ENCODE measurements around the gene A4GALT. TPM values are rescaled to one million over a fixed set of nuclear protein-coding genes. Genes with fewer than 3 reads are reported as not detected.
A peak's percentile ranks its signal among the peaks of the same experiment; 100 is the strongest.
"Not testable (repeated sequence)": the region's sequence is repeated elsewhere in the genome, so short reads cannot be mapped to it uniquely, and the experiment has no call there.

A4GALT gene
- total and polyA plus RNA-seq, 2 donors from 2014 or later: 76.2 to 186 TPM

GRCh38 chr22:42678894-42679293 lies 41.8 kb downstream of the A4GALT start:
- intact Hi-C loops (cut with DNase I): no loop called here
- FAIRE-seq (no peak), DNase-seq (no peak)
- Histone ChIP-seq H3K4me3 (ENCODE audit: low read length in 3 of 3) (no peak overlapping the region), H3K27ac (ENCODE audit: low read depth in 2 of 2, low read length in 2 of 2) (peak overlapping the region in 1 of 2 donors; percentile 66), H3K27me3 (ENCODE audit: control insufficient read depth, insufficient read depth, low read length) (no peaks in the 10 kb centered on the region), H3K9me3 (ENCODE audit: control insufficient read depth in 2 of 3, insufficient read depth in 1 of 3, low read length in 3 of 3) (no peaks in the 10 kb centered on the region), H3K4me1 (ENCODE audit: control insufficient read depth in 2 of 3, insufficient read depth in 2 of 3, low read depth in 1 of 3, low read length in 3 of 3) (peaks cover 0 to 45% (median 26%) of the 10 kb centered on the region in 3 donors), H3K9ac (ENCODE audit: low read length in 3 of 3) (no peak overlapping the region), H3K36me3 (ENCODE audit: control insufficient read depth in 2 of 3, insufficient read depth in 3 of 3, low read length in 3 of 3) (no peaks in the 10 kb centered on the region)
- TF ChIP-seq CTCF (IDR thresholded peaks at IDR 0.05; ENCODE audit: borderline replicate concordance, extremely low read depth, insufficient read depth): no peak

GRCh38 chr22:42677936-42678335 lies 42.7 kb downstream of the A4GALT start:
- H3K27me3 ChIP-seq (ENCODE audit: control insufficient read depth, insufficient read depth, low read length); intact Hi-C loops (cut with DNase I); H3K9me3 ChIP-seq (ENCODE audit: control insufficient read depth in 2 of 3, insufficient read depth in 1 of 3, low read length in 3 of 3); H3K36me3 ChIP-seq (ENCODE audit: control insufficient read depth in 2 of 3, insufficient read depth in 3 of 3, low read length in 3 of 3); FAIRE-seq; H3K9ac ChIP-seq (ENCODE audit: low read length in 3 of 3); DNase-seq; H3K4me3 ChIP-seq (ENCODE audit: low read length in 3 of 3): not testable (repeated sequence)
- peak overlapping the region in 1 of 2 donors; percentile 66 for H3K27ac ChIP-seq (ENCODE audit: low read depth in 2 of 2, low read length in 2 of 2)
- peaks cover 0 to 42% (median 17%) of the 10 kb centered on the region in 3 donors for H3K4me1 ChIP-seq (ENCODE audit: control insufficient read depth in 2 of 3, insufficient read depth in 2 of 3, low read depth in 1 of 3, low read length in 3 of 3)

- no peak overlapping the region for H3K9ac ChIP-seq (ENCODE audit: low read length in 3 of 3)
- FAIRE-seq: no peak
- TF ChIP-seq CTCF (IDR thresholded peaks at IDR 0.05; ENCODE audit: borderline replicate concordance, extremely low read depth, insufficient read depth): no peak
- H3K27me3 ChIP-seq (ENCODE audit: control insufficient read depth, insufficient read depth, low read length): no peaks in the 10 kb centered on the region
- H3K27ac ChIP-seq (ENCODE audit: low read depth in 2 of 2, low read length in 2 of 2): peak overlapping the region; percentile 74 to 82
- no peaks in the 10 kb centered on the region for H3K36me3 ChIP-seq (ENCODE audit: control insufficient read depth in 2 of 3, insufficient read depth in 3 of 3, low read length in 3 of 3)
- peaks cover 0 to 41% (median 16%) of the 10 kb centered on the region in 3 donors for H3K4me1 ChIP-seq (ENCODE audit: control insufficient read depth in 2 of 3, insufficient read depth in 2 of 3, low read depth in 1 of 3, low read length in 3 of 3)
- intact Hi-C loops (cut with DNase I): no loop called here
- no peaks in the 10 kb centered on the region for H3K9me3 ChIP-seq (ENCODE audit: control insufficient read depth in 2 of 3, insufficient read depth in 1 of 3, low read length in 3 of 3)
- peak in 1 of 5 donors; percentile 71 for DNase-seq
- H3K4me3 ChIP-seq (ENCODE audit: low read length in 3 of 3): no peak overlapping the region
Observed at GRCh38 chr22:42676059-42676607, 44.5 kb downstream of the A4GALT start.

GRCh38 chr22:42673898-42674401 lies 46.7 kb downstream of the A4GALT start:
- intact Hi-C loops (cut with DNase I): no loop called here
- Histone ChIP-seq H3K9me3 (ENCODE audit: control insufficient read depth in 2 of 3, insufficient read depth in 1 of 3, low read length in 3 of 3) (no peaks in the 10 kb centered on the region), H3K27ac (ENCODE audit: low read depth in 2 of 2, low read length in 2 of 2) (peak overlapping the region; percentile 9 to 70), H3K27me3 (ENCODE audit: control insufficient read depth, insufficient read depth, low read length) (no peaks in the 10 kb centered on the region), H3K36me3 (ENCODE audit: control insufficient read depth in 2 of 3, insufficient read depth in 3 of 3, low read length in 3 of 3) (no peaks in the 10 kb centered on the region), H3K9ac (ENCODE audit: low read length in 3 of 3) (no peak overlapping the region), H3K4me1 (ENCODE audit: control insufficient read depth in 2 of 3, insufficient read depth in 2 of 3, low read depth in 1 of 3, low read length in 3 of 3) (peaks cover 0 to 37% (median 11%) of the 10 kb centered on the region in 3 donors), H3K4me3 (ENCODE audit: low read length in 3 of 3) (no peak overlapping the region)
- no peak for TF ChIP-seq CTCF (IDR thresholded peaks at IDR 0.05; ENCODE audit: borderline replicate concordance, extremely low read depth, insufficient read depth)
- peak in 1 of 5 donors; percentile 35 for DNase-seq
- no peak for FAIRE-seq

- FAIRE-seq; H3K9me3 ChIP-seq (ENCODE audit: control insufficient read depth in 2 of 3, insufficient read depth in 1 of 3, low read length in 3 of 3); H3K9ac ChIP-seq (ENCODE audit: low read length in 3 of 3); H3K36me3 ChIP-seq (ENCODE audit: control insufficient read depth in 2 of 3, insufficient read depth in 3 of 3, low read length in 3 of 3); H3K27me3 ChIP-seq (ENCODE audit: control insufficient read depth, insufficient read depth, low read length); DNase-seq; H3K4me3 ChIP-seq (ENCODE audit: low read length in 3 of 3); H3K27ac ChIP-seq (ENCODE audit: low read depth in 2 of 2, low read length in 2 of 2); intact Hi-C loops (cut with DNase I): not testable (repeated sequence)
- H3K4me1 ChIP-seq (ENCODE audit: control insufficient read depth in 2 of 3, insufficient read depth in 2 of 3, low read depth in 1 of 3, low read length in 3 of 3): peaks cover 0 to 31% (median 8%) of the 10 kb centered on the region in 3 donors
Observed at GRCh38 chr22:42673071-42673470, 47.6 kb downstream of the A4GALT start.

All from kidney (tissue), 14 donors.